Measurements from ENCODE around the gene INO80D.
A peak's percentile ranks its signal among the peaks of the same experiment; 100 is the strongest.
"Not testable (repeated sequence)": the region's sequence is repeated elsewhere in the genome, so short reads cannot be mapped to it uniquely, and the experiment has no call there.

Gene INO80D

GRCh38 chr2:206085742-206086445 is at the start of gene INO80D:
Gene INO80D, minus strand, starts transcription at chr2:206086174. Its CDS starts 23,158 bp downstream, at chr2:206063016.
- peak; percentile 66 to 67 for DNase-seq

DNA sequence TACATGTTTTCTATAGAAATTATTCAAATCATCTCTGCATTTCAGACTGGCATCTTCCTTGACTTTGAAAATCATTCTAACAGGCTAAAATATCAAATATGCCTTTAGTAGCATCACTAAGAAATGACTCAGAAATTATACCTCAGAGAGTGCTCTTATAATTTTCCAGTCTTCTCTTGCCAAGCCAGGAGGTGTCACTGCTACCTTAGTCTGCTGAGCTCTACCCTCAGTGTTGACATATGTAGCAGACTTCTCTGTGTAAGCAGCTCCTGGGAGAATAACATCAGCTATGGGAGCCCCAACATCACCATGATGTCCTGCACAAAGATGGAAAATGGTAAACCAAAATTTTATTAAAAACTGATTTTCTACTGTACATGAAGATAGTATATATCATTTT is 41.7 kb upstream of the INO80D start:
- no peak for DNase-seq

DNA sequence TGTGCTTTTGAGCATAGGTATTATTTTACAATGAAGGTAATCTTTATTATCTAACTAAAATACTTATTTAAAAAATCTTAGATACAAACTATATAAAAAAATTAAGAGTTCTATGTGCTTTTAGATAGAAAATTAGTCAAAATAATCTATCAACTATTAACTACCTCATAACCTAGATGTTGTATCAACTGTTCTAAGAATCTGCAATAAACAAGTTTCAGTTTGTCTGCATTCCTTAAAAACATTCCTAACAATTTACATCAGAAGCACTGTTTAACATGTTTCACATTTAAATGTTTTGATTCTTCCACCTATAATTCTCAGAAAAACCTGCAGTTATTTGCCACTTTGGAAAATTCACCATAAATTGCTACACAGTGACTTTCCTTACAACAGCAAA is 39.9 kb upstream of the INO80D start:
- no peak for DNase-seq

DNA sequence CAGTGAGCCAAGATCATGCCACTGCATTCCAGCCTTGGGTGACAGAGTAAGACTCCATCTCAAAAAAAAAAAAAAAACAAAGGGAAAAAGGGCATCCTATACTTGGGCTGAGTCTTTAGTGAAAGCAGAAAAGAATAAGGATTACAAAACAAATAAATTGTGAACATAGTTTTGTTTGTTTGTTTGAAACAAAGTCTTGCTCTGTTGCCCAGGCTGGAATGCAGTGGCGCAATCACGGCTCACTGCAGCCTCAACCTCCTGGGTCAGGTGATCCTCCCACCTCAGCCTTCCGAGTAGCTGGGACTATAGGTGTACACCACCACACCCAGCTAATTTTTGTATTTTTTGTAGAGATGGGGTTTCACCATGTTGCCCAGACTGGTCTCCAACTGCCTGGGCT is 36.6 kb upstream of the INO80D start:
- DNase-seq = not testable (repeated sequence)

GRCh38 chr2:206116278-206116677 is 30.3 kb upstream of the INO80D start:
- DNase-seq = no peak

- no peak for DNase-seq
Observed at GRCh38 chr2:206115026-206115578, 29.1 kb upstream of the INO80D start.

DNA sequence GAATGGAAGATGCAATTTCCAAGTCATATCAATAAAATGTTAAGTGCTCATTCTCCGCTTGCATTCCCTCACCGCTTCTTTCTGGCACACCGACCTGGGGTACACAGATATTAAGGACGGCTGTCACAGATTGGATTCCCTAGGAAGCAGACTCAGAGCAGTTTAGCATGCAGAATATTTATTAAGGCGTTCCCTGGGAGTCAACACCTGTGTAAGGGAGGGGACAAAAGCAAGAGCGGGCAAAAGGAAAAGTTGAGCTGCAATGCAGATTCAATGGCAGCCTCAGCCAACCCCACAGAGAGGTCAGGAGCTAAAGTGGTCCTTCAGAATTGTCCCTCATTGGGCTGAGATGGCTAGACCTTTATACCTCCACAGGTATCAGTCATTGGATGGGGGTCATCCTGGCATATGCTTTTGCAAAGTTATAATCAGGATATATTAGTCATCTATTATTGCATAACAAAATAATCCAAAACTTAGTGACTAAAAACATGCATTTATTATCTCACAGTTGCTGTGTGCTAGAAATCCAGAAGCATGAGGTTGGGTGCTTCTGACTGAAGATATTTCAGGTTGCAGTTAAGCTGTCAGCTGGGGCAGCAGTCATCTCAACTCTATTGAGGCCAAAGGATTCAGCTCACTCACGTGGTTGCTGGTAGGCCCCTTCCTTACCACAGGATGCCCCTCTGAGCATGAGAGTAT is 27.0 kb upstream of the INO80D start:
- no peak for DNase-seq

DNA sequence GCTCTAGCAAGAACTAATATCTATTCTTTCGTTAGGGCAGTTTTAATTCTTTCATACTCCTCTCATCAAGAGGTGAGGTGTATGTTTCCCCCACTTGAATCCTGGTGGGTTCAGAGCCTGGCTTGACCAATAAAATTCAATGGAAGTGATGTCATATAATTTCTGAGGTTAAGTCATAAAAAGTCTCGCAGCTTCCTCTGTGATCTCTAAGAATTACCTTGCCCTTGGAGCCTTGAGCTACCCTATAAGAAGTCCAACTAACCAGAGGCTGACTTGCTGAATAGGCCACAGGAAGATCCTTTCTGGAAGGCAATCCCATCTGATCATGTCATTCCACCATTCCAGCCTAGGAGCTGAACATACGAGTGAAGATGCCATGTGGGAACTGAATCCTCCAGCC is 26.1 kb upstream of the INO80D start:
- DNase-seq = no peak

GRCh38 chr2:206108713-206109112 is 22.7 kb upstream of the INO80D start:
- DNase-seq = no peak

DNA sequence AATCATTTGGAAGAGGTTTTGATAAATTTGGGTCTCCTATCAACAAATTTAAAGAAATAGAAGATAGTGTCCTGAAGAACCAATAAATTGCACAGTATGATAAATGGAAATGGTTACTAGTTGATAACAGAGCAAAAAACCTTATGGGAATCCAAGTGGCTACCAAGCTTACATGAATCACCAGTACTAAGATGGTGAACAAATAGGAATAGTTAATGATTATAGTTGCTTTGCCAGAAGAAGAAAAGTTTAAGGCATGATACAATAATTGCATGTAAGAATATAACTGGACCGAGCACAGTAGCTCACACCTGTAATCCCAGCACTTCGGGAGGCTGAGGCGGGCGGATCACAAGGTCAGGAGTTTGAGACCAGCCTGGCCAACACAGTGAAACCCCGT is 19.6 kb upstream of the INO80D start:
- DNase-seq = no peak

DNA sequence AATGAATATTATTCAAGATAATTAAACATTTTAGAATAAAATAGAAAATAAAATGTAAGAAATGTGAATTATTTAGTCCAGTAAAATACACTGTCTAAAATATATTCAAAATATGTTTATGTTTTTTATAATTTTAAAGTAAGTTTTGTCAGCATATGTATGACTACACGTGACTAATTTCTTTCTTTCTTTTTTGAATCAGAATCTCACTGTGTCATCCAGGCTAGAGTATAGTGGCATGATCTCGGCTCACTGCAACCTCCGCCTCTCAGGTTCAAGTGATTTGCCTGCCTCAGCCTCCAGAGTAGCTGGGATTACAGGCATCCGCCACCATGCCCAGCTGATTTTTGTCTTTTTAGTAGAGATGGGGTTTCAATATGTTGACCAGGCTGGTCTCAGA is 19.1 kb upstream of the INO80D start:
- no peak for DNase-seq

- DNase-seq = not testable (repeated sequence)
Observed at GRCh38 chr2:206098872-206099271, 12.9 kb upstream of the INO80D start.

GRCh38 chr2:206098471-206098870 is 12.5 kb upstream of the INO80D start:
- no peak for DNase-seq

- no peak for DNase-seq
Observed at GRCh38 chr2:206096876-206097275, 10.9 kb upstream of the INO80D start.

GRCh38 chr2:206095536-206096332 is 9.8 kb upstream of the INO80D start:
- no peak for DNase-seq

- no peak for DNase-seq
Observed at GRCh38 chr2:206092297-206092696, 6.3 kb upstream of the INO80D start.

DNA sequence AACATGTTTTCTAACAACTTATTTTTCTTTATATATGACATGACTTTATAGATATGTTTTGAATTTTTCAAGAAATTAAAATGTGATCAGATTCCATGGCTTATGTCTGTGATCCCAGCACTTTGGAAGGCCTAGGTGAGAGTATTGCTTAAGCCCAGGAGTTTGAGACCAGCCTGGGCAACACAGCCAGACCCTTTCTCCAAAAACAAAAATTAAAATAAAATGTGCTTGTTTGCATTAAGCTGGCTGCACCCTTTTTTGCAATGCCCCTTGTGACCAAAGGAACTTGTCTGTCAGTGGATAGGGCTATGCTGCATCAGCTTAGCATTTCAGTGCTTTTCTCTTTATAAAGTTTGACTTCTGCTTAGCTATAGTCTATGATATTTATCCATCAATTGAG is 2.3 kb upstream of the INO80D start:
- DNase-seq = no peak

DNA sequence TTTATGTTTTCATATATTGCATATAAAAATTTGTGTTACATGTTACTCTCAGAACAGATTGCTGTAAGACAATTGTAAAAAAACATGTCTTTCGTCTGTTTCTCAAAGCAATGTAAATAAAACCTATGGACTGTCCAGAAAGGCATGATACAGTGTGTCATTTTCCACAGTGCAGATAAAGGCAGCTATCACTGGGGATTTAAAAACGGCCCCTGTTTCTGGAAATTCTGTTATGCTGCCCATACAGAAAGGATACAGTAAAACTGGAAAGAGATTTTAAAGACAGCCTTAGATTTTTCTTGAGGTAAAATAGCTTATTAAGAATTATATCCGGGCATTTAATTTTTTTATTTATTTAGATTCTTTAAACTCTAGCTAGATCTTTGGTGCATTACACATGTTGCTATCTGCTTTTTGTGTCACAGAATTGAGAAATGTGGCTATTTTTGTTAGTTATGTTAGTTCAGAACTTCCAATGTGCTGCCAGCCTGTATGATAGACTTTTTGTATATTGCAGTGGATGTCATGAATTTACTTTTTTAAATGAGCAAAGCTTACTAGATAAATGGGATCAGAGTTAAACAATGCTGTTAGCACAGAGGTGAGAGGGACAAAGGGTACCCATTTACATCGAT is 859 bp upstream of the INO80D start:
- no peak for DNase-seq

DNA sequence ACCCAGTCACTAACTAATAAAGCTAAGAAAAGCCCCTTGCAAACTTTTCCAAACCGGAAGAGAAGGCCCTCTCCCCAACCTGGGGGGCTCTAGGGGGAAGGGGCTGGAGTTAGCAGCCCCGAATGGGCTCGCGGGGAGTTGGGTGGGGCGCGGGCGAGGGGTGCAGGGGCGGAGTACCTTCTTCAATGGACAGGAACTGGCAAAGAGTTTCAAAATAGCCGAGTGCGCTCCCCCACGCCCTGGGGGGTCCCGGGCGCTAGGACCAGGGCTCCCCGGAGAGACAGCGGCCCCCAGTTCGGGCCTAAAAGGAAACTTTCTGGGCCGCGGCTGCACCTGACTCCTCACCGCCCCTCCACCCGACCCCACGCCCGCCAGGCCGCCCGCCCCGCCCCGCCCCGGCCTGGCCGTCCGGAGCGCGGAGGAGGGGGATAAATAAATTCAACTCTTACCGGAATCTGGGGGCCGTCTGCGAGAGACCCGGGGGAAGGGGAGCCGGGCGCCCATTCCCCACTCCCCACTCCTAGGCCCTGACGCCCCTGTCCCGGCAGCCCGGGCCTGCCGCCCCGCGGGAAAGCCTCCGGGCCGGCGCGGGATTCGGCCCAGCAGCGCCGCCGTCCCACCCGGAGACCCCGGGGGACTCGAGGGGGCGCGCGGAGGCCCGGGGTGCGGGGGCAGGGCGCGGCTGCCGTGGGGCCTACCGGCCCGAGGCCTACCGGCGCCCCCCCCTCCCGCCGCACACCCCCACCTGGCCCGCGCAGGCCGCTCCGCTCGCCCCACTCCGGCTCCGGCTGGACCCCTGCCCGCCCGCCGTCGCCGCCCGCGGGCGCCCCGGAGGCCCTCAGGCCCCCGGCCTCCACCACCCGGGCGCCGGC is 868 bp downstream of the INO80D start:
- DNase-seq = no peak

DNA sequence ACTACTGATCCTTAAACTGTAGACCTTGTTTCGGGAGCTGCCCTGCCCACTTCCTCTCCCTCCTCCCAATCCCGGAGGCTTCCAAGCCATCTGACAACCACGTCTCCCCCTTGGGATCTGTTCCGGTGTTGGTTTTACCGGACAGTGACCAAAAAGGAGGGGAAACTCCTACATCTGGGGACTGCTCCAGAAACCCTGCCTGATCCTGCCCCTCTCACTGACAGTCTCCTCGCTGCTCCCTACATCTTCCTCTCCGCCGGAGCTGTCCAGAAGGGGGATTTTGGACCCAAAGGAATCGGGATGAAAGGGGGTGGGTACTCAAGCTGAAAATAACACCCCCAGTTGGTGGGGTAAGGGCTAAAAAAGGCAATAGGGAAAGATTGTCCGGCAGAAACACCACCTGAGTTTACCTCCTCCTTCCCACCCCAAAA is 1.5 kb downstream of the INO80D start:
- DNase-seq = peak; percentile 45 to 46

DNA sequence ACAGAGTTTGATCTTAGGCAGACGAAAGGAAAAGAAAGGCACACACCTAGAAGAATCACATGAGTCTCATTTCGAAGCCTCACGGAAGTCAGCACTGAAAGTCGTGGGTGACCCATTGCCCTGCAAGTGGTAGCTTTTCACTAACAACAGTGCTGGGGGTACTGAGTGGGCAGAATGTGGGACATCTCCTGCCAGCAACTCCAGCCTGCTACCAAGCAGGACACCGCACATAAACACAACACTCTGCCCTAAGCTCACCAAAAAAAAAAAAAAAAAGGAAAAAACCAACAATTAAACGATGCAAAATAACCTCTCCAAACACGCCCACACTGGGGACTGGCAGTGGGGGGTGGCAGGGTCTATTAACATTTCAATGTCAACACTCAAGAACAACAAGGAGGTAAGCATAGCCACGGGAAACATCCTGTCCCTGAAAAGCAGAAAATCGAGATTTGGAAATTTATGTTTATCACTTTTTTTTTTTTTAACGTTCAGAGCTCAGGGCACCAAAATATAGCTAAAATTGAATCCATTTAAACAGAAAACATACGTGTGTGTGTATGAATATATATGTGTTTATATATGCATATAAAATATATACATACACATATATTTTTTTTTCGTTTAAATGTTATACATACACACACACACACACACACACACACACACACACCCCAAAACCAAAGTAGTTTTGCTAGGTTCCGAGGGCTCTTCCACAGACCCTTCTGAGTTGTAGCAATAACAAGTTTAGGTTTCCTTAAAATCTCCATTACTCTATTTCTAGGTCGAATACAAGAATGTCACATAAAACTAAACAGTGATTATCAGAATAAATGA is 2.2 kb downstream of the INO80D start:
- no peak for DNase-seq
